HepG2 (cell line): ENCODE data around the gene SYNJ2. TPM values are rescaled to one million over a fixed set of nuclear protein-coding genes. Genes with fewer than 3 reads are reported as not detected.
A peak's percentile ranks its signal among the peaks of the same experiment; 100 is the strongest.

Source experiments
- ADNP ChIP-seq: sonication (generic); formaldehyde crosslinking; IDR thresholded peaks from 2 replicates; pipeline ENCODE4 v1.4.0; 2020; ENCODE audit warnings: missing genetic modification reagents
- ATF1 ChIP-seq: IDR thresholded peaks from 2 replicates; pipeline ENCODE4 v1.6.1; 2016; ENCODE audit warnings: mild to moderate bottlenecking, control low read depth
- ELF3 ChIP-seq: IDR thresholded peaks from 2 replicates; pipeline ENCODE4 v1.6.1; 2016; ENCODE audit warnings: missing genetic modification reagents, missing compliant biosample characterization
- HNF1A ChIP-seq, 2 experiments: sonication (generic) in 1 of 2; formaldehyde crosslinking in 1 of 2; IDR thresholded peaks; 2 replicates each; pipeline versions ENCODE4 v1.4.0 to v1.6.1; 2016 to 2020; ENCODE audit warnings: borderline replicate concordance in 1 of 2, low read depth in 1 of 2, mild to moderate bottlenecking in 1 of 2, missing genetic modification reagents in 1 of 2
- MEIS1 ChIP-seq: sonication (generic); formaldehyde crosslinking; IDR thresholded peaks from 2 replicates; pipeline ENCODE4 v1.9.0; 2021; ENCODE audit warnings: mild to moderate bottlenecking, missing genetic modification reagents, moderate library complexity, borderline replicate concordance
- NKX3-1 ChIP-seq: sonication (generic); formaldehyde crosslinking; IDR thresholded peaks from 2 replicates; pipeline ENCODE4 v1.5.0; 2020; ENCODE audit warnings: missing genetic modification reagents
- PAXIP1 ChIP-seq: sonication (generic); formaldehyde crosslinking; conservative IDR thresholded peaks from 2 replicates; pipeline ENCODE4 v1.4.0; 2020; ENCODE audit warnings: mild to moderate bottlenecking, missing genetic modification reagents, moderate library complexity
- PCBP1 ChIP-seq: fragments of 200-400 bp; formaldehyde crosslinking; IDR thresholded peaks from 2 replicates; pipeline ENCODE4 v1.6.1; 2017; ENCODE audit warnings: mild to moderate bottlenecking, low read depth, low read length, borderline replicate concordance
- PHF8 ChIP-seq: sonication (generic); formaldehyde crosslinking; IDR thresholded peaks from 2 replicates; pipeline ENCODE4 v1.5.0; 2020; ENCODE audit warnings: missing genetic modification reagents
- RBAK ChIP-seq: sonication (generic); formaldehyde crosslinking; IDR thresholded peaks from 2 replicates; pipeline ENCODE4 v1.5.1; 2020; ENCODE audit warnings: mild to moderate bottlenecking, missing genetic modification reagents
- STAG1 ChIP-seq: sonication (generic); formaldehyde crosslinking; IDR thresholded peaks from 2 replicates; pipeline ENCODE4 v1.4.0; 2020; ENCODE audit warnings: missing genetic modification reagents
- TBL1XR1 ChIP-seq: fragments of 150-350 bp; IDR thresholded peaks from 2 replicates; pipeline ENCODE4 v1.6.1; 2014; ENCODE audit warnings: borderline replicate concordance, low read length; ENCODE audit not compliant: partially characterized antibody
- ZBTB14 ChIP-seq: sonication (generic); formaldehyde crosslinking; IDR thresholded peaks from 2 replicates; pipeline ENCODE4 v1.4.0; 2020; ENCODE audit warnings: missing genetic modification reagents
- ZNF292 ChIP-seq: sonication (generic); formaldehyde crosslinking; IDR thresholded peaks from 2 replicates; pipeline ENCODE4 v1.8.1; 2022; ENCODE audit warnings: mild to moderate bottlenecking, low read depth, missing genetic modification reagents, borderline replicate concordance
- ZNF432 ChIP-seq: sonication (generic); formaldehyde crosslinking; IDR thresholded peaks from 2 replicates; pipeline ENCODE4 v1.5.0; 2020; ENCODE audit warnings: missing genetic modification reagents, mild to moderate bottlenecking, borderline replicate concordance
- polyA plus RNA-seq, 8 experiments: library from polyadenylated mRNA; depleted of rRNA in 3 of 8; stranded (reverse) in 7 of 8; unstranded in 1 of 8; fragments of >200 nt; fragmentation: Illumina TruSeq in 4 of 8; extraction: Trizol in 4 of 8; gene quantifications; 2 replicates each; pipeline versions ENCODE4 v1.2.1 to v1.2.3, GENCODE V29; 2011 to 2016; ENCODE audit warnings: low read depth in 4 of 8, missing spikeins in 1 of 8, mixed read lengths in 1 of 8; ENCODE audit not compliant: insufficient read depth in 1 of 8
- total RNA-seq, 5 experiments: library from RNA; depleted of rRNA; stranded (reverse); fragments of >200 nt; fragmentation: Illumina TruSeq; extraction: Trizol; gene quantifications; 2 replicates each; pipeline ENCODE4 v1.2.3, GENCODE V29; 2016; ENCODE audit warnings: low read depth in 1 of 5

Gene SYNJ2
- total and polyA plus RNA-seq, 2 of the 13 experiments (the other 11 are each of a cell fraction or from before 2014, with no cell fraction given): 39.1 to 57.6 TPM

- TF ChIP-seq PAXIP1 (CRISPR knock-in tag): peak; percentile 98
- TF ChIP-seq RBAK (CRISPR knock-in tag): no peak
- peak; percentile 79 for TF ChIP-seq MEIS1 (CRISPR knock-in tag)
- no peak; the same call in 1 of the 2 replicates for TF ChIP-seq NKX3-1 (CRISPR knock-in tag)
- peak; percentile 77; the same call in 1 of the 2 replicates for TF ChIP-seq ADNP (CRISPR knock-in tag)
- peak; percentile 72 for TF ChIP-seq STAG1 (CRISPR knock-in tag)
- TF ChIP-seq TBL1XR1: peak; percentile 55
- peak; percentile 58; the same call in 1 of the 2 replicates for TF ChIP-seq ELF3 (CRISPR knock-in tag)
- TF ChIP-seq PCBP1: no peak
- TF ChIP-seq ZNF432: no peak
- TF ChIP-seq ZNF292: peak; percentile 90
- TF ChIP-seq PHF8 (CRISPR knock-in tag): no peak
- peak; percentile 49; the same call in 1 of the 2 replicates for TF ChIP-seq HNF1A (IDR thresholded peaks at IDR 0.05; ENCODE audit: low read depth)
- TF ChIP-seq HNF1A (CRISPR knock-in tag; IDR thresholded peaks at IDR 0.05; ENCODE audit: borderline replicate concordance): peak; percentile 78; the same call in 1 of the 2 replicates
- peak; percentile 71; the same call in 1 of the 2 replicates for TF ChIP-seq ATF1
- TF ChIP-seq ZBTB14 (CRISPR knock-in tag): no peak
These were observed 27.2 kb upstream of the SYNJ2 start (continued) for GRCh38 chr6:157954150-157955117.
